ENCODE results near the gene UST. TPM values are rescaled to one million over a fixed set of nuclear protein-coding genes. Genes with fewer than 3 reads are reported as not detected.
"Not testable (repeated sequence)": the region's sequence is repeated elsewhere in the genome, so short reads cannot be mapped to it uniquely, and the experiment has no call there.

The UST gene
- total RNA-seq, 2 donors from 2014 or later, result 3.8 to 7.3 TPM

GRCh38 chr6:148866657-148867268, 119.9 kb downstream of the UST start:
- H3K27ac Mint-ChIP-seq, result no peak overlapping the region
- DNase-seq (no peak), ATAC-seq (no peak)
- H3K36me3 Mint-ChIP-seq (ENCODE audit: low read depth), result peaks cover 2% of the 10 kb centered on the region
- H3K4me1 Mint-ChIP-seq, result peaks cover 37% of the 10 kb centered on the region
- H3K27me3 Mint-ChIP-seq, result no peaks in the 10 kb centered on the region
- peaks cover 2% of the 10 kb centered on the region for H3K9me3 ChIP-seq (ENCODE audit: control insufficient read depth, low read length, poor library complexity, severe bottlenecking)
- no peak overlapping the region for H3K4me3 Mint-ChIP-seq

DNA sequence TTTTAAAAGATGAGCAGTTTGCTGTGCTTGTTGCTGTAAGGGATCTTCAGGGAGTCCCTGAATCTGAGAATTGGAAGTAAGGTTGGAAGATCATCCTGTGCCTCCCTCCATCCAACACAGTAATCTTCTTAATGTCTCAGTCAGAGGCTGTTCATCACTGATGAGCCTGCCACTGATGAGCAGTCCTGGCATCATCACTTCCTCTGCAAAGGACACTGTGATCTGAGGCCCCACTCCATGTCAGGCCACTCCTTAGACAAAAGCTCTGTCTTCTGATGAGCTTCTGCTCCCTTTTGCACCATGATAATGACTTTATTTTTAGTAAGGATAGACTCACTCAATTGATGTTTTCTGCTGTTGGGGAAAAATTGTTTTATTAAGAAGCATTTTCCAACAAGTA, 121.0 kb downstream of the UST start:
- Mint-ChIP-seq H3K4me3 (no peak overlapping the region), H3K36me3 (ENCODE audit: low read depth) (peaks cover 2% of the 10 kb centered on the region), H3K27me3 (no peaks in the 10 kb centered on the region), H3K4me1 (peaks cover 39% of the 10 kb centered on the region), H3K27ac (no peak overlapping the region)
- peaks cover 2% of the 10 kb centered on the region for H3K9me3 ChIP-seq (ENCODE audit: control insufficient read depth, low read length, poor library complexity, severe bottlenecking)
- no peak for ATAC-seq
- no peak for DNase-seq

DNA sequence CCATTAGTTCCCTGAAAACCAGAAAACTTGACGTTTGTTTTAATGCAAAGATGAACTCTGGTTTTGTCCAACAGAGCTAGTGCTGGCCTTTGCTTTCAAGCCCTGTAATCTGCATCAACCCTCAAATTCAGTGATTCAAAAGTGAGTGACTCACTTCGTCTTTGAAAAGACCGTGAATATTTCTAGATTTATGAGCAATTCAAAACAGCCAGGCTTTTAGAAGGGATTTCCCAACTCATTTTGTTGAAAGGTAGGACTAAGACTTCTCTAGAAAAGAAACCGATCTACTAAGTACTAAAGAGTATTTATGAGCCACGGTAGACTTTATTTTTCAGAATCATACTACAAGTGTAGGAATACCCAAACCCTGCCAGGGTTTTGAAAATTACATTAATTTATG, 121.5 kb downstream of the UST start:
- Mint-ChIP-seq H3K27ac (peak overlapping the region; percentile 22), H3K36me3 (ENCODE audit: low read depth) (peaks cover 2% of the 10 kb centered on the region), H3K4me1 (peaks cover 39% of the 10 kb centered on the region), H3K27me3 (no peaks in the 10 kb centered on the region), H3K4me3 (no peak overlapping the region)
- peaks cover 2% of the 10 kb centered on the region for H3K9me3 ChIP-seq (ENCODE audit: control insufficient read depth, low read length, poor library complexity, severe bottlenecking)
- ATAC-seq (no peak), DNase-seq (no peak)

- H3K9me3 ChIP-seq (ENCODE audit: control insufficient read depth, low read length, poor library complexity, severe bottlenecking), result peaks cover 2% of the 10 kb centered on the region
- no peaks in the 10 kb centered on the region for H3K27me3 Mint-ChIP-seq
- peak overlapping the region; percentile 22 for H3K27ac Mint-ChIP-seq
- DNase-seq (no peak), ATAC-seq (no peak)
- H3K4me3 Mint-ChIP-seq, result no peak overlapping the region
- H3K36me3 Mint-ChIP-seq (ENCODE audit: low read depth), result peaks cover 2% of the 10 kb centered on the region
- H3K4me1 Mint-ChIP-seq, result peaks cover 41% of the 10 kb centered on the region
Observed at GRCh38 chr6:148868901-148869300, 122.1 kb downstream of the UST start.

DNA sequence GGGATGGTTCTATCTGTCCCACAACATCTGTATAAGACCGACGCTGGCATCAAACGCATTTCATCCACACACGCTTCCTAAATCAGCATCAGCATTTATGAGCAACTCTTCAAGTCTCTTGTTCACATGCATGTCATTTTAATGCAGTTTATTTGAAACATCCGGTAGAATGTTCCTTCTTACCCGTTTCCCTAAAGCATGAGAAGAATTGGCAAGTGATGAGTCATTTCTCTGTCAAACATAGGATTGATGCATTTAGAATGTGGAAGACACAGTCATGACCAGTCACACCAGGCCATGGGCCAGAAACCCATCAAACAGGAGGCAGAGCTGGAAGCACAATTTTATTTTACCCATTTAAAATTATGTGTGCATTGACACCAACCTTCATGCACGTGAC, 122.8 kb downstream of the UST start:
- ATAC-seq (no peak), DNase-seq (no peak)
- Mint-ChIP-seq H3K4me3 (no peak overlapping the region), H3K27ac (no peak overlapping the region), H3K4me1 (peaks cover 37% of the 10 kb centered on the region), H3K27me3 (no peaks in the 10 kb centered on the region), H3K36me3 (ENCODE audit: low read depth) (peaks cover 2% of the 10 kb centered on the region)
- H3K9me3 ChIP-seq (ENCODE audit: control insufficient read depth, low read length, poor library complexity, severe bottlenecking), result peaks cover 2% of the 10 kb centered on the region

- peaks cover 28% of the 10 kb centered on the region for H3K4me1 Mint-ChIP-seq
- peak overlapping the region; percentile 19 for H3K27ac Mint-ChIP-seq
Observed at GRCh38 chr6:148873154-148873553, 126.3 kb downstream of the UST start.

DNA sequence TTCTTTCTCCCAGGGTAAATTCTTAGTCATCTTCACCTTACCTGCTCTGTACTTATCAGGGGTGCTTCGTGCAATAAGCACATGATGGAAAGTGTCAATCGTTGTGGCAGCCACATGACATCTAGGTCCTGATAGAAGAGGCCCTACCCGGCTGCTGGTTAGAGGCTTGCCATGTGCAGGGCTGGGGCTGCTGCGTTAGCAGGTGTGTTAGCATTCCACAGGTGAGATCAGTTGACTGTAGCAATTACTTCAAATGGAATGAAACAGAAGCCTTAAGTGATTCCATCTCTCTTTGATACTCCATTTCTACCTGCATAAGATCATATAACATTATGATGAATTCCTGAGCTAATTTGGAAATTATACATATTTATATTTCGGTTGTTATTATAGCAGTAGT, 127.0 kb downstream of the UST start:
- Mint-ChIP-seq H3K4me3 (no peak overlapping the region), H3K27ac (peak overlapping the region; percentile 19), H3K27me3 (no peaks in the 10 kb centered on the region), H3K36me3 (ENCODE audit: low read depth) (peaks cover 2% of the 10 kb centered on the region), H3K4me1 (peaks cover 32% of the 10 kb centered on the region)
- no peak for ATAC-seq
- no peaks in the 10 kb centered on the region for H3K9me3 ChIP-seq (ENCODE audit: control insufficient read depth, low read length, poor library complexity, severe bottlenecking)
- DNase-seq, result no peak

More at GRCh38 chr6:148873154-148873553, 126.3 kb downstream of the UST start:
- no peaks in the 10 kb centered on the region for H3K9me3 ChIP-seq (ENCODE audit: control insufficient read depth, low read length, poor library complexity, severe bottlenecking)
- no peak overlapping the region for H3K4me3 Mint-ChIP-seq
- no peaks in the 10 kb centered on the region for H3K27me3 Mint-ChIP-seq
- DNase-seq (no peak), ATAC-seq (no peak)
- H3K36me3 Mint-ChIP-seq (ENCODE audit: low read depth), result peaks cover 2% of the 10 kb centered on the region

GRCh38 chr6:148874698-148875293, 128.0 kb downstream of the UST start:
- no peak overlapping the region for H3K4me3 Mint-ChIP-seq
- no peaks in the 10 kb centered on the region for H3K27me3 Mint-ChIP-seq
- H3K27ac Mint-ChIP-seq, result no peak overlapping the region
- no peaks in the 10 kb centered on the region for H3K9me3 ChIP-seq (ENCODE audit: control insufficient read depth, low read length, poor library complexity, severe bottlenecking)
- ATAC-seq, result no peak
- no peak for DNase-seq
- peaks cover 2% of the 10 kb centered on the region for H3K36me3 Mint-ChIP-seq (ENCODE audit: low read depth)
- H3K4me1 Mint-ChIP-seq, result peaks cover 30% of the 10 kb centered on the region

- no peak overlapping the region for H3K27ac Mint-ChIP-seq
- DNase-seq, result no peak
- H3K4me1 Mint-ChIP-seq, result peaks cover 16% of the 10 kb centered on the region
- no peaks in the 10 kb centered on the region for H3K27me3 Mint-ChIP-seq
- no peaks in the 10 kb centered on the region for H3K36me3 Mint-ChIP-seq (ENCODE audit: low read depth)
- no peaks in the 10 kb centered on the region for H3K9me3 ChIP-seq (ENCODE audit: control insufficient read depth, low read length, poor library complexity, severe bottlenecking)
- no peak overlapping the region for H3K4me3 Mint-ChIP-seq
- no peak for ATAC-seq
Observed at GRCh38 chr6:148878683-148879082, 131.9 kb downstream of the UST start.

- H3K4me3 Mint-ChIP-seq; H3K27ac Mint-ChIP-seq; ATAC-seq; DNase-seq; H3K36me3 Mint-ChIP-seq (ENCODE audit: low read depth); H3K9me3 ChIP-seq (ENCODE audit: control insufficient read depth, low read length, poor library complexity, severe bottlenecking); H3K27me3 Mint-ChIP-seq: not testable (repeated sequence)
- peaks cover 13% of the 10 kb centered on the region for H3K4me1 Mint-ChIP-seq
Observed at GRCh38 chr6:148880742-148881141, 133.9 kb downstream of the UST start.

- no peaks in the 10 kb centered on the region for H3K36me3 Mint-ChIP-seq (ENCODE audit: low read depth)
- ATAC-seq (no peak), DNase-seq (no peak)
- H3K27me3 Mint-ChIP-seq, result no peaks in the 10 kb centered on the region
- H3K4me1 Mint-ChIP-seq, result peaks cover 11% of the 10 kb centered on the region
- H3K27ac Mint-ChIP-seq, result peak overlapping the region; percentile 60
- no peaks in the 10 kb centered on the region for H3K9me3 ChIP-seq (ENCODE audit: control insufficient read depth, low read length, poor library complexity, severe bottlenecking)
- H3K4me3 Mint-ChIP-seq, result no peak overlapping the region
Observed at GRCh38 chr6:148881593-148882311, 134.9 kb downstream of the UST start.

DNA sequence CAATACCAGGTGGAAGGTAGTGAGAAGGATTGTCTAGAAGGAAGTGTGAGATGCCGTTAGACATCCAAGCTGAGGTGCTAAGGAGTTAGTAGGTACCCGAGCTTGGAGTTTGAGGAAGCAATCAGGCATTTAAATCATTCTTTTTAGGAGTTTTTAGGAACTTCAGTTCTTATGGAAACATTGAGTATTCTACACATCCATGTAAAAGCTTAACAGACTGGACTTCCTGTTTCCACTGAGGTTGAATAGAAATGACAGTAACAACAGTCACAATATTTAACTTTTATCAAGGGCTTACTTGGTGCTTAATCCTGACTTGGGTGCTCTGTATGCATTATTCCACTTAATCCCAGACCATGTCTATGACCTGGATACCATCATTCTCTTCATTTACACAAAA, 136.4 kb downstream of the UST start:
- peaks cover 4% of the 10 kb centered on the region for H3K36me3 Mint-ChIP-seq (ENCODE audit: low read depth)
- H3K4me3 Mint-ChIP-seq, result no peak overlapping the region
- ATAC-seq, result no peak
- H3K9me3 ChIP-seq (ENCODE audit: control insufficient read depth, low read length, poor library complexity, severe bottlenecking), result no peaks in the 10 kb centered on the region
- H3K27me3 Mint-ChIP-seq, result no peaks in the 10 kb centered on the region
- no peak for DNase-seq
- H3K4me1 Mint-ChIP-seq, result peaks cover 13% of the 10 kb centered on the region
- H3K27ac Mint-ChIP-seq, result no peak overlapping the region

DNA sequence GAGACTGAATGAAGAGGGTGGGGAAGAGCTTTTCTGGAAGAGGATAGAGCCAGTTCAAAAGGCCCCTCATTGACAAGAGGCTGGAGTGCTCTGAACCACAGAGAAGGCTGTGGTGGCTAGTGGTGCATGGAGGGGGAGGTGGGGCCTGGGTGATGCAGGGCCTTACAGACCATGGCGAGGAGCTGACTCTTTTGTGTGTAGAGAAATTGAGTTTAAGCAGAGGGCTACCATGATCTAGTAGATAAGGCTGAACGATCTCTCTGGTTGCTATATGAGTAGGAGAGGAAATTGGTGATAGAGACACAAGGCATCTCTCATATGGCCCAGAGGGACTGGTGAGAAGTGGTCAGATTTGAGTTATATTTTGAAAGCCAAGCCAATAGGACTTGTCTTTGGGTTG, 137.6 kb downstream of the UST start:
- H3K27me3 Mint-ChIP-seq, result no peaks in the 10 kb centered on the region
- H3K27ac Mint-ChIP-seq, result no peak overlapping the region
- H3K9me3 ChIP-seq (ENCODE audit: control insufficient read depth, low read length, poor library complexity, severe bottlenecking), result no peaks in the 10 kb centered on the region
- H3K4me1 Mint-ChIP-seq, result peaks cover 6% of the 10 kb centered on the region
- H3K36me3 Mint-ChIP-seq (ENCODE audit: low read depth), result peaks cover 4% of the 10 kb centered on the region
- no peak overlapping the region for H3K4me3 Mint-ChIP-seq
- DNase-seq (no peak), ATAC-seq (no peak)

Data from T-helper 17 cell (primary cell).